ENCODE results near the gene NDUFA11. TPM values are rescaled to one million over a fixed set of nuclear protein-coding genes. Genes with fewer than 3 reads are reported as not detected.

The NDUFA11 gene
- total and polyA plus RNA-seq, 2 of the 13 experiments (the other 11 are each of a cell fraction or from before 2014, with no cell fraction given) = 286 to 378 TPM

DNA sequence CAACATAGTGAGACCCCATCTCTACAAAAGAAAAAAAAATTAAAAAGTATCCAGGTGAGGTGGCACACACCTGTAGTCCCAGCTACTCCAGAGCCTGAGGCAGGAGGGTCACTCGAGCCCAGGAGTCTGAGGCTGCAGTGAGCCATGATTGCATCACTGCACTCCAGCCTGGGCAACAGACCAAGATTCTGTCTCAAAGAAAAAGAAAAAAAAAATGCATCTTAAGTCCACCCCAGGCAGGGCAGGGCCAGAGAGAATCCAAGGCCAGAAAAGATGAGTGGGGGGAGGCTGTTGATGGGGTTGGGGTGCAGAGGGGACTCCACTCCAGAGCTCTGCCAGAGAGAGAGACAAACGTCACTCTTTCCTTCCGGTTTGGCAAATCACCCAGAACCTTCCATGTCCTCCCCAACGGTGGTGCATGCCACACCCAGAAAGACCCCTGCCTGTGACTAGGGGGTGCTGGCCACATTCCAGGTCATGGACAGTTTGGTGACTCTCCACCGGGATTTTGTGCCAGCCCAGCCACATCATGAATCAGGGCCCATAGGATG, 52.8 kb downstream of the NDUFA11 start:
- Histone ChIP-seq H2AFZ (ENCODE audit: low read length) (no peak overlapping the region), H4K20me1 (ENCODE audit: insufficient read depth, low read length) (no peaks in the 10 kb centered on the region), H3K27me3 (ENCODE audit: control insufficient read depth in 1 of 2, insufficient read depth in 2 of 2, low read length in 2 of 2) (0 out of 5 replicates have a peak, but pooled peaks cover 0 to 2% of the 10 kb centered on the region in 2 experiments), H3K4me3 (replicated peaks in 1 of 3; ENCODE audit: insufficient read depth in 1 of 3, low read depth in 2 of 3, low read length in 3 of 3) (no peak overlapping the region; a peak in 1 of 6 replicates), H3K27ac (ENCODE audit: extremely low read length, insufficient read depth, low read length) (no peak overlapping the region), H3K4me2 (ENCODE audit: low read depth, low read length) (no peak overlapping the region), H3K79me2 (ENCODE audit: insufficient read depth, low read length) (no peaks in the 10 kb centered on the region), H3K36me3 (replicated peaks in 1 of 2; ENCODE audit: control insufficient read depth in 1 of 2, insufficient read depth in 2 of 2, low read length in 2 of 2) (no peaks in the 10 kb centered on the region), H3K9ac (ENCODE audit: insufficient read depth, low read depth, low read length) (no peak overlapping the region), H3K9me3 (ENCODE audit: low read length) (no peaks in the 10 kb centered on the region), H3K4me1 (ENCODE audit: insufficient read depth, low read length) (peaks cover 25% of the 10 kb centered on the region)
- POLR2A ChIA-PET = interaction anchor here (3.2 kb wide), 1 partner anchor 12 kb away, joined by 11 read pairs; the partner anchor contains the start of gene FUT6
- ATAC-seq = no peak
- DNase-seq (ENCODE audit: low spot score) = no peak
- intact Hi-C loops (cut with micrococcal nuclease; ENCODE audit: unreplicated experiment) (no loop called here), in situ Hi-C loops (cut with HindIII; ENCODE audit: extremely low pct_ligation_motif_present, low pct_unique_long_range_greater_than_20kb) (no loop called here)
- CTCF ChIA-PET (ENCODE audit: low intra/inter-chr PET ratio, low total read pairs) = no interaction called here
- WGBS (ENCODE audit: low lambda C conversion rate) = 7% methylated on average over 3 of the region's 5 CpGs
- TF ChIP-seq ZNF484 (CRISPR knock-in tag; IDR thresholded peaks at IDR 0.05; ENCODE audit: borderline replicate concordance, low read depth) (no peak), CEBPB (IDR thresholded peaks at IDR 0.05; ENCODE audit: borderline replicate concordance, low read depth, low read length) (peak; percentile 76), ZC3H13 (CRISPR knock-in tag; IDR thresholded peaks at IDR 0.05) (no peak), ZNF18 (CRISPR knock-in tag; IDR thresholded peaks at IDR 0.05; ENCODE audit: insufficient replicate concordance) (no peak), SAP130 (CRISPR knock-in tag; IDR thresholded peaks at IDR 0.05; ENCODE audit: low read depth) (no peak), ZNF121 (CRISPR knock-in tag; IDR thresholded peaks at IDR 0.05) (0 out of 2 replicates have a peak, but pooled peaks have one; percentile 19), ZNF747 (CRISPR knock-in tag; IDR thresholded peaks at IDR 0.05; ENCODE audit: borderline replicate concordance) (no peak), GPN1 (CRISPR knock-in tag; IDR thresholded peaks at IDR 0.05; ENCODE audit: borderline replicate concordance) (no peak), ZNF446 (CRISPR knock-in tag; IDR thresholded peaks at IDR 0.05) (no peak), HNF1B (CRISPR knock-in tag; IDR thresholded peaks at IDR 0.05) (no peak), TOPORS (CRISPR knock-in tag; IDR thresholded peaks at IDR 0.05) (no peak), CEBPG (CRISPR knock-in tag; IDR thresholded peaks at IDR 0.05) (peak; percentile 75), KLF11 (CRISPR knock-in tag; IDR thresholded peaks at IDR 0.05) (no peak), ZNF83 (CRISPR knock-in tag; IDR thresholded peaks at IDR 0.05; ENCODE audit: borderline replicate concordance) (no peak)
- TF ChIP-seq, protein P1, sequence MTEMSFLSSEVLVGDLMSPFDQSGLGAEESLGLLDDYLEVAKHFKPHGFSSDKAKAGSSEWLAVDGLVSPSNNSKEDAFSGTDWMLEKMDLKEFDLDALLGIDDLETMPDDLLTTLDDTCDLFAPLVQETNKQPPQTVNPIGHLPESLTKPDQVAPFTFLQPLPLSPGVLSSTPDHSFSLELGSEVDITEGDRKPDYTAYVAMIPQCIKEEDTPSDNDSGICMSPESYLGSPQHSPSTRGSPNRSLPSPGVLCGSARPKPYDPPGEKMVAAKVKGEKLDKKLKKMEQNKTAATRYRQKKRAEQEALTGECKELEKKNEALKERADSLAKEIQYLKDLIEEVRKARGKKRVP (CRISPR knock-in tag; IDR thresholded peaks at IDR 0.05) = peak in 1 of 2 experiments; percentile 51; a peak in 1 of 4 replicates
- BruUV-seq (replicated peaks) = no TSS peak
- FAIRE-seq = no peak
